Activated CD8-positive, alpha-beta T cell treated with anti-CD3 and anti-CD28 coated beads for 36 hours (primary cell): ENCODE data around the gene CCDC152. TPM values are rescaled to one million over a fixed set of nuclear protein-coding genes. Genes with fewer than 3 reads are reported as not detected.

Experiments used
- ATAC-seq: fragments of 200-7000 bp; cut with Tn5 transposase; one replicate; pipeline ENCODE4 v1.10.0; 2021; ENCODE audit warnings: mild to moderate bottlenecking, moderate library complexity
- CTCF ChIA-PET: fragments of 350-600 bp; sonication (Branson Sonifier 250); formaldehyde crosslinking; loops from one replicate; lab custom pipeline; 2021; ENCODE audit warnings: antibody characterized with exemption; lab: Charles Lee
- POLR2A ChIA-PET: fragments of 350-600 bp; sonication (Branson Sonifier 250); formaldehyde crosslinking; loops from one replicate; lab custom pipeline; 2021; ENCODE audit warnings: antibody characterized with exemption; lab: Charles Lee
- DNase-seq: peaks from one replicate; pipeline ENCODE4 v3.0.0-alpha.2; 2020
- H3K27ac Mint-ChIP-seq: one replicate; pipeline ENCODE4 v1.8.0; 2021; ENCODE audit warnings: mild to moderate bottlenecking, mixed read lengths
- H3K27me3 Mint-ChIP-seq: one replicate; pipeline ENCODE4 v1.8.0; 2021; ENCODE audit warnings: mixed read lengths
- H3K36me3 Mint-ChIP-seq: one replicate; pipeline ENCODE4 v1.8.0; 2021; ENCODE audit warnings: low read depth, mixed read lengths
- H3K4me1 Mint-ChIP-seq: one replicate; pipeline ENCODE4 v1.8.0; 2021; ENCODE audit warnings: low read depth, mixed read lengths
- H3K4me3 Mint-ChIP-seq: one replicate; pipeline ENCODE4 v1.8.0; 2021; ENCODE audit warnings: mild to moderate bottlenecking, moderate library complexity, mixed read lengths
- H3K9me3 Mint-ChIP-seq: one replicate; pipeline ENCODE4 v1.8.0; 2021; ENCODE audit warnings: mixed read lengths
- intact Hi-C: fragments of 100-400 bp; cut with micrococcal nuclease; formaldehyde crosslinking; loops from one replicate; pipeline ENCODE4 v1.10.0; 2022
- total RNA-seq, 2 experiments: library from RNA; stranded (reverse); gene quantifications; one replicate each; pipeline ENCODE4 v1.2.3, GENCODE V29; 2021
- TF ChIP-seq, protein P1 (sequence below): fragments of 200-600 bp; IDR thresholded peaks from one replicate; pipeline ENCODE4 v1.8.0; 2022; ENCODE audit warnings: antibody characterized with exemption, mild to moderate bottlenecking

CCDC152 gene, protein sequence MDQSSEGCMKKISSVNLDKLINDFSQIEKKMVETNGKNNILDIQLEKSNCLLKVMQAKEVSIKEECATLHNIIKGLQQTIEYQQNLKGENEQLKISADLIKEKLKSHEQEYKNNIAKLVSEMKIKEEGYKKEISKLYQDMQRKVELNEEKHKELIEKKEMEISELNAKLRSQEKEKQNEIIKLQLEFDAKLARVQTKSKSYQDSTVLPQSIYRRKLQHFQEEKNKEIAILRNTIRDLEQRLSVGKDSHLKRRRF
- total RNA-seq: 10 to 100 TPM; 10.1 to 10.8 TPM

DNA sequence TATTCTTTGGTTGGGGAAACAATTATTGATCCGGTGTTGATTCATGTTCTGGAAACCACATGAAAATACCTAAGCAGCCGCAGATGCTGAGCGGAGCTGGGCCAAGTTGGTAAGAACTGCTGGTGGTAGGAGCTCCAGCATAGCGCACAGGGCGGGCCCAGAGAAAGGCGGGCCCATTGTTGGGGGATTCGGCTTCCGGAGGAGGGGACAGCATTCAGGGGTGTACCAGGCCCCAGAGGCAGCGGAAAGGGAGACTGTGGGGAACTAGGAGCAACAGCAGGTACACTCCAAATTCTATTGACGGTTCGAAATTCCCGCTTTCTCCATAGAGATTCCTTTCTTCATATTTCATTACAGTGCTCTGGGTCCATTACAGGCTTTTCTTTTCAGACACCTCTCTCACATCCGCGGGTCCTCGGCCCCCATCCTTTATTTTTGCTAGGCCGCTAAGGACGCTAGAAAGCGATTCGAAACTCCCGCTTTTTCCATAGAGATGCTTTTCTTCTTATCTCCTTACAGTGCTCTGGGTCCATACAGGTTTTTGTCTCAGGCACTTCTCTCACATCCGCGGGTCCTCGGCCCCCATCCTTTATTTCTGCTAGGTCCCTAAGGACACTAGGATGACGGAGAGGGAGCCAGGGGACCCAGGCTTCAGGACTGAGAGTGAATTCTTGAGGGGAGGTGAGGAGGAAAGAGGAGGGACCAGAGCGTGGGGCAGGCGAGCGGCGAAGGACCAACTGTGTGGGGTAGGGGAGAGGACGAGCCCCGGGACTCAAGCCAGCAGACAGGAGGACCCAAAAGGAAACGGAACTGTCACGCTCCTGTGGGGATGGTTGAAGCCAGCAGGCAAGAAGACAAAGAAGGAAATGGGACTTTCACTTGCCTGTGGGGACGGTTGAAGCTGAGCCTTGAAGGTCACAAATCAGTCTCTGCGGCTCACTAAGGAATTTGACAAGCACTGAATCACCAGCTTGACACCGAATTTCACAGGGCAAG is at the start of gene CCDC152:
Gene CCDC152 (plus strand): TSS at position 213 of the 996 bp plus-strand sequence. CDS start 2,304 bp downstream, outside the sequence.
- CTCF ChIA-PET: interaction anchor here (1.7 kb wide), 2 partner anchors 10 to 11 kb away, joined by 5 read pairs; no protein-coding TSS in a partner anchor
- H3K36me3 Mint-ChIP-seq: no peaks in the 10 kb centered on the region
- peaks cover 3% of the 10 kb centered on the region for H3K27me3 Mint-ChIP-seq
- DNase-seq: peak; percentile 72
- H3K27ac Mint-ChIP-seq: peak within 1 kb of the TSS; percentile 67
- POLR2A ChIA-PET: no interaction called here
- no peaks in the 10 kb centered on the region for H3K9me3 Mint-ChIP-seq
- intact Hi-C loops: no loop called here
- peak within 1 kb of the TSS; percentile 82 for H3K4me3 Mint-ChIP-seq
- peaks cover 4% of the 10 kb centered on the region for H3K4me1 Mint-ChIP-seq
- TF ChIP-seq, protein P1, sequence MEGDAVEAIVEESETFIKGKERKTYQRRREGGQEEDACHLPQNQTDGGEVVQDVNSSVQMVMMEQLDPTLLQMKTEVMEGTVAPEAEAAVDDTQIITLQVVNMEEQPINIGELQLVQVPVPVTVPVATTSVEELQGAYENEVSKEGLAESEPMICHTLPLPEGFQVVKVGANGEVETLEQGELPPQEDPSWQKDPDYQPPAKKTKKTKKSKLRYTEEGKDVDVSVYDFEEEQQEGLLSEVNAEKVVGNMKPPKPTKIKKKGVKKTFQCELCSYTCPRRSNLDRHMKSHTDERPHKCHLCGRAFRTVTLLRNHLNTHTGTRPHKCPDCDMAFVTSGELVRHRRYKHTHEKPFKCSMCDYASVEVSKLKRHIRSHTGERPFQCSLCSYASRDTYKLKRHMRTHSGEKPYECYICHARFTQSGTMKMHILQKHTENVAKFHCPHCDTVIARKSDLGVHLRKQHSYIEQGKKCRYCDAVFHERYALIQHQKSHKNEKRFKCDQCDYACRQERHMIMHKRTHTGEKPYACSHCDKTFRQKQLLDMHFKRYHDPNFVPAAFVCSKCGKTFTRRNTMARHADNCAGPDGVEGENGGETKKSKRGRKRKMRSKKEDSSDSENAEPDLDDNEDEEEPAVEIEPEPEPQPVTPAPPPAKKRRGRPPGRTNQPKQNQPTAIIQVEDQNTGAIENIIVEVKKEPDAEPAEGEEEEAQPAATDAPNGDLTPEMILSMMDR: no peak
- ATAC-seq: peak; percentile 99

DNA sequence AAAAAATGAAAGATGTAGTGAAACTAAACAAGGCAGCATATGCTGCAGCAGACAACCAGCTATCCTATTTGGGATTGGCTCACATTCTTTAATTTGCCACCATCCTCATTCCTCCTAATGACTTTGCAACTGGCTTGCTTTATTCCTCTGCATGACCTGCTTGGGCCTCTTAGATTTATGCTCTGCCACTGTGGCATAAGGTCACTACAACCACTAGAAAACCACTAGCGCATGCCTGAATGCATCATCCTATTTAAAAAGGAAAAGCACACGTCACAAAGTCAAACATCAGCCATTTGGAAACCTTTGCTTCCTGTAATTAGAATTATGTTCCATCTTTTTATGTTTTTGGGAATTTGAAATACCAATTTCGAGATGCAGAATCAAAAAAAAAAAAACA is 40.8 kb upstream of the CCDC152 start:
- no peaks in the 10 kb centered on the region for H3K9me3 Mint-ChIP-seq
- no peak for DNase-seq
- H3K4me3 Mint-ChIP-seq: no peak overlapping the region
- no peak overlapping the region for H3K27ac Mint-ChIP-seq
- ATAC-seq: no peak
- TF ChIP-seq, protein P1: no peak
- POLR2A ChIA-PET: no interaction called here
- peaks cover 16% of the 10 kb centered on the region for H3K4me1 Mint-ChIP-seq
- H3K36me3 Mint-ChIP-seq: no peaks in the 10 kb centered on the region
- intact Hi-C loops: no loop called here
- peaks cover 9% of the 10 kb centered on the region for H3K27me3 Mint-ChIP-seq
- CTCF ChIA-PET: no interaction called here

DNA sequence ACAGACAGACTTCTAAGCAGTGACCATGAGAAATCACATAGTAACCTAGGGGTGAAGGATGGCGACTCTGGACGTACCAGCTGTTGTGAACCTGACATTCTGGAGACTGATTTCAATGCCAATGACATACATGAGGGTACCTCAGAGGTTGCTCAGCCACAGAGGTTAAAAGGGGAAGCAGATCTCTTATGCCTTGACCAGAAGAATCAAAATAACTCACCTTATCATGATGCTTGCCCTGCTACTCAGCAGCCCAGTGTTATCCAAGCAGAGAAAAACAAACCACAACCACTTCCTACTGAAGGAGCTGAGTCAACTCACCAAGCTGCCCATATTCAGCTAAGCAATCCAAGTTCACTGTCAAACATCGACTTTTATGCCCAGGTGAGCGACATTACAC is 38.0 kb upstream of the CCDC152 start:
- no peak overlapping the region for H3K4me3 Mint-ChIP-seq

DNA sequence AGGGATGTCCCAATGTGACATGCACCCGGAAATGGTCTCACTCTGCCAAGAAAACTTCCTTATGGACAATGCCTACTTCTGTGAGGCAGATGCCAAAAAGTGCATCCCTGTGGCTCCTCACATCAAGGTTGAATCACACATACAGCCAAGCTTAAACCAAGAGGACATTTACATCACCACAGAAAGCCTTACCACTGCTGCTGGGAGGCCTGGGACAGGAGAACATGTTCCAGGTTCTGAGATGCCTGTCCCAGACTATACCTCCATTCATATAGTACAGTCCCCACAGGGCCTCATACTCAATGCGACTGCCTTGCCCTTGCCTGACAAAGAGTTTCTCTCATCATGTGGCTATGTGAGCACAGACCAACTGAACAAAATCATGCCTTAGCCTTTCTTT is 37.6 kb upstream of the CCDC152 start:
- no peak for DNase-seq
- H3K27me3 Mint-ChIP-seq: peaks cover 17% of the 10 kb centered on the region
- no peak overlapping the region for H3K4me3 Mint-ChIP-seq
- peaks cover 16% of the 10 kb centered on the region for H3K4me1 Mint-ChIP-seq
- no peaks in the 10 kb centered on the region for H3K36me3 Mint-ChIP-seq
- no peak overlapping the region for H3K27ac Mint-ChIP-seq
- H3K9me3 Mint-ChIP-seq: no peaks in the 10 kb centered on the region
- intact Hi-C loops: no loop called here
- TF ChIP-seq, protein P1: no peak
- POLR2A ChIA-PET: no interaction called here
- ATAC-seq: peak; percentile 27
- CTCF ChIA-PET: no interaction called here

More for the DNA sequence above, 38.0 kb upstream of the CCDC152 start:
- H3K9me3 Mint-ChIP-seq: no peaks in the 10 kb centered on the region
- CTCF ChIA-PET: no interaction called here
- intact Hi-C loops: no loop called here
- H3K27me3 Mint-ChIP-seq: peaks cover 16% of the 10 kb centered on the region
- TF ChIP-seq, protein P1: no peak
- H3K36me3 Mint-ChIP-seq: no peaks in the 10 kb centered on the region
- POLR2A ChIA-PET: no interaction called here
- H3K27ac Mint-ChIP-seq: no peak overlapping the region
- ATAC-seq: peak; percentile 82
- H3K4me1 Mint-ChIP-seq: peaks cover 16% of the 10 kb centered on the region
- peak; percentile 30 for DNase-seq

DNA sequence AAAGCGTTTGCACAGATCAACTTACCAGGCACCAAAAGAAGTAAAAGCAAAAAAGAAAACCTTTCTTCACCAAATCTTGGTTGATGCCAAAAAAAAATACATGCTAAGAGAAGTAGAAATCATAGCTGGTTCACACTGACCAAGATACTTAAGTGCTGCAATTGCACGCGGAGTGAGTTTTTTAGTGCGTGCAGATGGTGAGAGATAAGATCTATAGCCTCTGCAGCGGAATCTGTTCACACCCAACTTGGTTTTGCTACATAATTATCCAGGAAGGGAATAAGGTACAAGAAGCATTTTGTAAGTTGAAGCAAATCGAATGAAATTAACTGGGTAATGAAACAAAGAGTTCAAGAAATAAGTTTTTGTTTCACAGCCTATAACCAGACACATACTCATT is 36.4 kb upstream of the CCDC152 start:
- no peak overlapping the region for H3K27ac Mint-ChIP-seq
- no peaks in the 10 kb centered on the region for H3K36me3 Mint-ChIP-seq
- CTCF ChIA-PET: no interaction called here
- no peaks in the 10 kb centered on the region for H3K9me3 Mint-ChIP-seq
- peaks cover 16% of the 10 kb centered on the region for H3K4me1 Mint-ChIP-seq
- no peak for ATAC-seq
- TF ChIP-seq, protein P1: no peak
- H3K4me3 Mint-ChIP-seq: no peak overlapping the region
- H3K27me3 Mint-ChIP-seq: peaks cover 19% of the 10 kb centered on the region
- DNase-seq: no peak
- POLR2A ChIA-PET: no interaction called here
- intact Hi-C loops: no loop called here
